ENCODE results near the gene AHCTF1.
"Not testable (repeated sequence)": the region's sequence is repeated elsewhere in the genome, so short reads cannot be mapped to it uniquely, and the experiment has no call there.

Gene AHCTF1

GRCh38 chr1:246891105-246891504, 40.6 kb downstream of the AHCTF1 start:
- H3K9ac ChIP-seq (ENCODE audit: low read length in 5 of 5), result no peak overlapping the region
- no peaks in the 10 kb centered on the region for H3K27me3 ChIP-seq (ENCODE audit: control insufficient read depth in 5 of 5, insufficient read depth in 4 of 5, low read length in 5 of 5)
- H3K4me1 ChIP-seq (ENCODE audit: control insufficient read depth in 5 of 5, insufficient read depth in 5 of 5, low read length in 5 of 5), result no peaks in the 10 kb centered on the region
- H3K36me3 ChIP-seq (ENCODE audit: control insufficient read depth in 5 of 5, insufficient read depth in 5 of 5, low read length in 5 of 5), result peaks cover 55 to 80% (median 70%) of the 10 kb centered on the region in 5 donors
- H3K9me3 ChIP-seq (ENCODE audit: control insufficient read depth in 5 of 5, low read length in 5 of 5), result no peaks in the 10 kb centered on the region
- no peak overlapping the region for H3K4me3 ChIP-seq (ENCODE audit: low read depth in 1 of 5, low read length in 5 of 5)
- no peak overlapping the region for H3K27ac ChIP-seq (ENCODE audit: low read depth, low read length)

- Histone ChIP-seq H3K36me3 (ENCODE audit: control insufficient read depth in 5 of 5, insufficient read depth in 5 of 5, low read length in 5 of 5) (peaks cover 41 to 76% (median 63%) of the 10 kb centered on the region in 5 donors), H3K4me1 (ENCODE audit: control insufficient read depth in 5 of 5, insufficient read depth in 5 of 5, low read length in 5 of 5) (no peaks in the 10 kb centered on the region), H3K9ac (ENCODE audit: low read length in 5 of 5) (no peak overlapping the region), H3K27me3 (ENCODE audit: control insufficient read depth in 5 of 5, insufficient read depth in 4 of 5, low read length in 5 of 5) (no peaks in the 10 kb centered on the region), H3K9me3 (ENCODE audit: control insufficient read depth in 5 of 5, low read length in 5 of 5) (no peaks in the 10 kb centered on the region), H3K27ac (ENCODE audit: low read depth, low read length) (no peak overlapping the region), H3K4me3 (ENCODE audit: low read depth in 1 of 5, low read length in 5 of 5) (no peak overlapping the region)
Measured at GRCh38 chr1:246888522-246888921, 43.2 kb downstream of the AHCTF1 start.

- H3K9me3 ChIP-seq (ENCODE audit: control insufficient read depth in 5 of 5, low read length in 5 of 5); H3K4me3 ChIP-seq (ENCODE audit: low read depth in 1 of 5, low read length in 5 of 5); H3K9ac ChIP-seq (ENCODE audit: low read length in 5 of 5); H3K27me3 ChIP-seq (ENCODE audit: control insufficient read depth in 5 of 5, insufficient read depth in 4 of 5, low read length in 5 of 5); H3K27ac ChIP-seq (ENCODE audit: low read depth, low read length); H3K4me1 ChIP-seq (ENCODE audit: control insufficient read depth in 5 of 5, insufficient read depth in 5 of 5, low read length in 5 of 5): not testable (repeated sequence)
- peaks cover 38 to 65% (median 52%) of the 10 kb centered on the region in 5 donors for H3K36me3 ChIP-seq (ENCODE audit: control insufficient read depth in 5 of 5, insufficient read depth in 5 of 5, low read length in 5 of 5)
Measured at GRCh38 chr1:246885389-246885788, 46.4 kb downstream of the AHCTF1 start.

GRCh38 chr1:246878551-246878950, 53.2 kb downstream of the AHCTF1 start:
- Histone ChIP-seq H3K9me3 (ENCODE audit: control insufficient read depth in 5 of 5, low read length in 5 of 5) (no peaks in the 10 kb centered on the region), H3K27ac (ENCODE audit: low read depth, low read length) (no peak overlapping the region), H3K27me3 (ENCODE audit: control insufficient read depth in 5 of 5, insufficient read depth in 4 of 5, low read length in 5 of 5) (no peaks in the 10 kb centered on the region), H3K9ac (ENCODE audit: low read length in 5 of 5) (no peak overlapping the region), H3K4me1 (ENCODE audit: control insufficient read depth in 5 of 5, insufficient read depth in 5 of 5, low read length in 5 of 5) (no peaks in the 10 kb centered on the region), H3K36me3 (ENCODE audit: control insufficient read depth in 5 of 5, insufficient read depth in 5 of 5, low read length in 5 of 5) (peaks cover 34 to 46% (median 35%) of the 10 kb centered on the region in 5 donors), H3K4me3 (ENCODE audit: low read depth in 1 of 5, low read length in 5 of 5) (no peak overlapping the region)

GRCh38 chr1:246876431-246876830, 55.3 kb downstream of the AHCTF1 start:
- H3K36me3 ChIP-seq (ENCODE audit: control insufficient read depth in 5 of 5, insufficient read depth in 5 of 5, low read length in 5 of 5), result peaks cover 38 to 61% (median 49%) of the 10 kb centered on the region in 5 donors
- no peak overlapping the region for H3K4me3 ChIP-seq (ENCODE audit: low read depth in 1 of 5, low read length in 5 of 5)
- no peaks in the 10 kb centered on the region for H3K9me3 ChIP-seq (ENCODE audit: control insufficient read depth in 5 of 5, low read length in 5 of 5)
- no peak overlapping the region for H3K9ac ChIP-seq (ENCODE audit: low read length in 5 of 5)
- H3K27me3 ChIP-seq (ENCODE audit: control insufficient read depth in 5 of 5, insufficient read depth in 4 of 5, low read length in 5 of 5), result no peaks in the 10 kb centered on the region
- no peak overlapping the region for H3K27ac ChIP-seq (ENCODE audit: low read depth, low read length)
- no peaks in the 10 kb centered on the region for H3K4me1 ChIP-seq (ENCODE audit: control insufficient read depth in 5 of 5, insufficient read depth in 5 of 5, low read length in 5 of 5)

- H3K36me3 ChIP-seq (ENCODE audit: control insufficient read depth in 5 of 5, insufficient read depth in 5 of 5, low read length in 5 of 5), result peaks cover 38 to 64% (median 53%) of the 10 kb centered on the region in 5 donors
- H3K9ac ChIP-seq (ENCODE audit: low read length in 5 of 5), result no peak overlapping the region
- no peaks in the 10 kb centered on the region for H3K27me3 ChIP-seq (ENCODE audit: control insufficient read depth in 5 of 5, insufficient read depth in 4 of 5, low read length in 5 of 5)
Measured at GRCh38 chr1:246875041-246876026, 56.4 kb downstream of the AHCTF1 start.

GRCh38 chr1:246865921-246866320, 65.8 kb downstream of the AHCTF1 start:
- Histone ChIP-seq H3K27me3 (ENCODE audit: control insufficient read depth in 5 of 5, insufficient read depth in 4 of 5, low read length in 5 of 5) (no peaks in the 10 kb centered on the region), H3K9ac (ENCODE audit: low read length in 5 of 5) (no peak overlapping the region), H3K9me3 (ENCODE audit: control insufficient read depth in 5 of 5, low read length in 5 of 5) (no peaks in the 10 kb centered on the region), H3K4me3 (ENCODE audit: low read depth in 1 of 5, low read length in 5 of 5) (no peak overlapping the region), H3K4me1 (ENCODE audit: control insufficient read depth in 5 of 5, insufficient read depth in 5 of 5, low read length in 5 of 5) (no peaks in the 10 kb centered on the region), H3K36me3 (ENCODE audit: control insufficient read depth in 5 of 5, insufficient read depth in 5 of 5, low read length in 5 of 5) (peaks cover 32 to 57% (median 42%) of the 10 kb centered on the region in 5 donors), H3K27ac (ENCODE audit: low read depth, low read length) (no peak overlapping the region)

More at GRCh38 chr1:246875041-246876026, 56.4 kb downstream of the AHCTF1 start:
- no peak overlapping the region for H3K4me3 ChIP-seq (ENCODE audit: low read depth in 1 of 5, low read length in 5 of 5)
- H3K9me3 ChIP-seq (ENCODE audit: control insufficient read depth in 5 of 5, low read length in 5 of 5), result no peaks in the 10 kb centered on the region
- no peaks in the 10 kb centered on the region for H3K4me1 ChIP-seq (ENCODE audit: control insufficient read depth in 5 of 5, insufficient read depth in 5 of 5, low read length in 5 of 5)
- H3K27ac ChIP-seq (ENCODE audit: low read depth, low read length), result no peak overlapping the region

GRCh38 chr1:246863791-246864190, 68.0 kb downstream of the AHCTF1 start:
- H3K36me3 ChIP-seq (ENCODE audit: control insufficient read depth in 5 of 5, insufficient read depth in 5 of 5, low read length in 5 of 5), result peaks cover 32 to 62% (median 49%) of the 10 kb centered on the region in 5 donors
- not testable (repeated sequence) for H3K4me1 ChIP-seq (ENCODE audit: control insufficient read depth in 5 of 5, insufficient read depth in 5 of 5, low read length in 5 of 5); H3K27ac ChIP-seq (ENCODE audit: low read depth, low read length); H3K9me3 ChIP-seq (ENCODE audit: control insufficient read depth in 5 of 5, low read length in 5 of 5); H3K9ac ChIP-seq (ENCODE audit: low read length in 5 of 5); H3K27me3 ChIP-seq (ENCODE audit: control insufficient read depth in 5 of 5, insufficient read depth in 4 of 5, low read length in 5 of 5); H3K4me3 ChIP-seq (ENCODE audit: low read depth in 1 of 5, low read length in 5 of 5)

- Histone ChIP-seq H3K9me3 (ENCODE audit: control insufficient read depth in 5 of 5, low read length in 5 of 5) (no peaks in the 10 kb centered on the region), H3K4me3 (ENCODE audit: low read depth in 1 of 5, low read length in 5 of 5) (no peak overlapping the region), H3K4me1 (ENCODE audit: control insufficient read depth in 5 of 5, insufficient read depth in 5 of 5, low read length in 5 of 5) (no peaks in the 10 kb centered on the region), H3K27me3 (ENCODE audit: control insufficient read depth in 5 of 5, insufficient read depth in 4 of 5, low read length in 5 of 5) (no peaks in the 10 kb centered on the region), H3K36me3 (ENCODE audit: control insufficient read depth in 5 of 5, insufficient read depth in 5 of 5, low read length in 5 of 5) (peaks cover 43 to 71% (median 57%) of the 10 kb centered on the region in 5 donors), H3K9ac (ENCODE audit: low read length in 5 of 5) (no peak overlapping the region), H3K27ac (ENCODE audit: low read depth, low read length) (no peak overlapping the region)
Measured at GRCh38 chr1:246860401-246860800, 71.3 kb downstream of the AHCTF1 start.

GRCh38 chr1:246856371-246856770, 75.4 kb downstream of the AHCTF1 start:
- Histone ChIP-seq H3K4me1 (ENCODE audit: control insufficient read depth in 5 of 5, insufficient read depth in 5 of 5, low read length in 5 of 5) (no peaks in the 10 kb centered on the region), H3K27me3 (ENCODE audit: control insufficient read depth in 5 of 5, insufficient read depth in 4 of 5, low read length in 5 of 5) (no peaks in the 10 kb centered on the region), H3K9me3 (ENCODE audit: control insufficient read depth in 5 of 5, low read length in 5 of 5) (no peaks in the 10 kb centered on the region), H3K36me3 (ENCODE audit: control insufficient read depth in 5 of 5, insufficient read depth in 5 of 5, low read length in 5 of 5) (peaks cover 56 to 88% (median 63%) of the 10 kb centered on the region in 5 donors), H3K9ac (ENCODE audit: low read length in 5 of 5) (no peak overlapping the region), H3K27ac (ENCODE audit: low read depth, low read length) (no peak overlapping the region), H3K4me3 (ENCODE audit: low read depth in 1 of 5, low read length in 5 of 5) (no peak overlapping the region)

Measured in subcutaneous abdominal adipose tissue (tissue), 5 donors.